ENCODE measurements around the gene CCDC178.

GRCh38 chr18:33128581-33128980 is 311.9 kb downstream of the CCDC178 start:
- no peak for TF ChIP-seq POLR2A (IDR thresholded peaks at IDR 0.05)
- TF ChIP-seq, protein P1, sequence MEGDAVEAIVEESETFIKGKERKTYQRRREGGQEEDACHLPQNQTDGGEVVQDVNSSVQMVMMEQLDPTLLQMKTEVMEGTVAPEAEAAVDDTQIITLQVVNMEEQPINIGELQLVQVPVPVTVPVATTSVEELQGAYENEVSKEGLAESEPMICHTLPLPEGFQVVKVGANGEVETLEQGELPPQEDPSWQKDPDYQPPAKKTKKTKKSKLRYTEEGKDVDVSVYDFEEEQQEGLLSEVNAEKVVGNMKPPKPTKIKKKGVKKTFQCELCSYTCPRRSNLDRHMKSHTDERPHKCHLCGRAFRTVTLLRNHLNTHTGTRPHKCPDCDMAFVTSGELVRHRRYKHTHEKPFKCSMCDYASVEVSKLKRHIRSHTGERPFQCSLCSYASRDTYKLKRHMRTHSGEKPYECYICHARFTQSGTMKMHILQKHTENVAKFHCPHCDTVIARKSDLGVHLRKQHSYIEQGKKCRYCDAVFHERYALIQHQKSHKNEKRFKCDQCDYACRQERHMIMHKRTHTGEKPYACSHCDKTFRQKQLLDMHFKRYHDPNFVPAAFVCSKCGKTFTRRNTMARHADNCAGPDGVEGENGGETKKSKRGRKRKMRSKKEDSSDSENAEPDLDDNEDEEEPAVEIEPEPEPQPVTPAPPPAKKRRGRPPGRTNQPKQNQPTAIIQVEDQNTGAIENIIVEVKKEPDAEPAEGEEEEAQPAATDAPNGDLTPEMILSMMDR (IDR thresholded peaks at IDR 0.05), result no peak

Measured in adrenal gland (tissue), 5 donors.